ENCODE results near the gene CISTR. TPM values are rescaled to one million over a fixed set of nuclear protein-coding genes. Genes with fewer than 3 reads are reported as not detected.

The CISTR gene
- total and polyA plus RNA-seq, 5 donors from 2014 or later = not detected

DNA sequence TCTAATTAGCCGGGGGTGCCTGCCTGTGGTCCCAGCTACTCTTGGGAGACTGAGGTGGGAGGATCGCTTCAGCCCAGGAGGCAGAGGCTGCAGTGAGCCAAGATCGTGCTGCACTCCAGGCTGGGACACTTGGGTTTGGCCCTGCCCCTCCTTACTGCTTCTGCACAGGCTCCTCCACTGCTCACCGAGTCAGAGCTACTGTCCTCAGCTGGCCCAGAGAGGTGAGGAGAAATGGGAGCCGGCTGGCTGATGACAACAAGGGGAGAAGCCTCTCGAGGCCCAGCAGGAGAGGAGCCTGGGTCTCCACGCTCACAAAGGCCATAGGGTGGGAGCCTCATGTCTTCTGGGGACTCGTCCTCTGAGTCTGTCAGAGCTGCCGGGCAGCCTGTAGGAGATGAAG lies 38.3 kb downstream of the CISTR start:
- Histone ChIP-seq H3K27ac (ENCODE audit: insufficient read depth, low read length, poor library complexity, severe bottlenecking) (no peak overlapping the region), H3K9me3 (ENCODE audit: control insufficient read depth in 2 of 2, low read length in 2 of 2) (no peaks in the 10 kb centered on the region), H3K36me3 (ENCODE audit: control insufficient read depth, insufficient read depth, low read length) (peaks cover 63% of the 10 kb centered on the region), H3K27me3 (ENCODE audit: control insufficient read depth, insufficient read depth, low read length) (no peaks in the 10 kb centered on the region), H3K4me1 (ENCODE audit: control insufficient read depth, insufficient read depth, low read length, poor library complexity, severe bottlenecking) (no peaks in the 10 kb centered on the region), H3K4me3 (ENCODE audit: low read depth, low read length) (no peak overlapping the region)
- H3K4me3 Mint-ChIP-seq = no peak overlapping the region
- H3K4me1 Mint-ChIP-seq = no peaks in the 10 kb centered on the region
- H3K27me3 Mint-ChIP-seq = peaks cover 4% of the 10 kb centered on the region
- peak overlapping the region in 1 of 3 donors; percentile 90 for H3K27ac Mint-ChIP-seq
- DNase-seq (no peak), ATAC-seq (ENCODE audit: low read depth in 2 of 2) (no peak)
- peaks cover 44% of the 10 kb centered on the region for H3K36me3 Mint-ChIP-seq
- peaks cover 0 to 2% (median 0%) of the 10 kb centered on the region in 7 donors for H3K9me3 Mint-ChIP-seq

DNA sequence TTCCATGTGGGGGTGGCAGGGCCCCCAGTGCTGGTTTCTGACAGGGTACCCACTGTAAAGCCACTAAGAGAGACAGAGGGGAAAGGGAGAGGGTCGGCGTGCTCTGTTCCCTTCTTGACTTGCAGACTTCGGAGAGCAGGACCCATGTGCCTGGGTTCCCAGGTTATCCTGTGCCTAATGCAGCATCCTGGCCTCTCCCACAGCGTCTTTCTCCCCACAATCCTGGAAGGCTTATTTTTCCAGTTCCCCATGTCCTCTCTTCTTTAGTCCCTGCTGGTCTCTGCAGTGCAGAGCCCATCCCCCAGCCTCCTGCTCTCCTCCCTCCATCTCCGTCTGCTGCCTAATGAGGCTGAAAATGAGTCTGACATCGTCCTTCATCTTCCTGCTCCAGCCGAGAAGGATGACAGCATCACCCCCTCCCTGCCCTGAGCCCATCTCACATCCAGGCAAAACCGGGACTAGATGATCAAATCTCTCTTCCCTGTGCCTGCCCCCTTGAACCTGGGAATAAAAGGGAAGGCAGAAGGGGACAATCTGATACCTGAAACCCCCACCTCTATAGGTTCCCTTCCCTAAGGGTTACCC lies 39.6 kb downstream of the CISTR start:
- ATAC-seq (ENCODE audit: low read depth in 2 of 2) (no peak), DNase-seq (no peak)
- Histone ChIP-seq H3K27me3 (ENCODE audit: control insufficient read depth, insufficient read depth, low read length) (no peaks in the 10 kb centered on the region), H3K36me3 (ENCODE audit: control insufficient read depth, insufficient read depth, low read length) (peaks cover 54% of the 10 kb centered on the region), H3K4me3 (ENCODE audit: low read depth, low read length) (no peak overlapping the region), H3K27ac (ENCODE audit: insufficient read depth, low read length, poor library complexity, severe bottlenecking) (no peak overlapping the region), H3K9me3 (ENCODE audit: control insufficient read depth in 2 of 2, low read length in 2 of 2) (no peaks in the 10 kb centered on the region), H3K4me1 (ENCODE audit: control insufficient read depth, insufficient read depth, low read length, poor library complexity, severe bottlenecking) (no peaks in the 10 kb centered on the region)
- no peak overlapping the region for H3K4me3 Mint-ChIP-seq
- H3K36me3 Mint-ChIP-seq = peaks cover 44% of the 10 kb centered on the region
- H3K9me3 Mint-ChIP-seq = peaks cover 0 to 2% (median 0%) of the 10 kb centered on the region in 7 donors
- peaks cover 5% of the 10 kb centered on the region for H3K27me3 Mint-ChIP-seq
- peak overlapping the region in 1 of 3 donors; percentile 62 for H3K27ac Mint-ChIP-seq
- no peaks in the 10 kb centered on the region for H3K4me1 Mint-ChIP-seq

DNA sequence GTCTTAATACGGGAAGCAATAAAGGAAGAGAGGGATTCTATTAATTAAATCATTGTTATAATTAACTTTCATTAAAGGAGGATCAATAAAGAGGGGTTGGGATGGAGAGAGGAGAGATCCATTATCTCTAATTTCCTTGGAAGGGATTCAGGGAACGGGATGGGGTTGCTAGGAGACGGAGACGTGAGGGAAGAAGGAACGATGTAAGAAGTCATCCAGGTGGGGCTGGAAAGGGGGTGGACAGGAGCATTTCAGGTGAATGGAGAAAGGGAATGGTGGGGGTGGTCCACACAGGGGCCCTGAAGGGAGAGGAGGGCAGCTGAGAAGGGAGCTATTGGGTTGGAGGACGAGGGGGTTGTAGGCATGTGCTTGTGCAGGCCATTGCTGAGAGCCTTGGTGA lies 41.7 kb downstream of the CISTR start:
- Mint-ChIP-seq H3K27ac (peak overlapping the region in 1 of 3 donors; percentile 34), H3K4me3 (no peak overlapping the region), H3K4me1 (no peaks in the 10 kb centered on the region), H3K36me3 (peaks cover 32% of the 10 kb centered on the region), H3K27me3 (peaks cover 18% of the 10 kb centered on the region), H3K9me3 (peaks cover 0 to 3% (median 0%) of the 10 kb centered on the region in 7 donors)
- Histone ChIP-seq H3K4me3 (ENCODE audit: low read depth, low read length) (no peak overlapping the region), H3K36me3 (ENCODE audit: control insufficient read depth, insufficient read depth, low read length) (peaks cover 34% of the 10 kb centered on the region), H3K27me3 (ENCODE audit: control insufficient read depth, insufficient read depth, low read length) (peaks cover 2% of the 10 kb centered on the region), H3K27ac (ENCODE audit: insufficient read depth, low read length, poor library complexity, severe bottlenecking) (no peak overlapping the region), H3K4me1 (ENCODE audit: control insufficient read depth, insufficient read depth, low read length, poor library complexity, severe bottlenecking) (no peaks in the 10 kb centered on the region), H3K9me3 (ENCODE audit: control insufficient read depth in 2 of 2, low read length in 2 of 2) (no peaks in the 10 kb centered on the region)
- DNase-seq (no peak), ATAC-seq (ENCODE audit: low read depth in 2 of 2) (no peak)

DNA sequence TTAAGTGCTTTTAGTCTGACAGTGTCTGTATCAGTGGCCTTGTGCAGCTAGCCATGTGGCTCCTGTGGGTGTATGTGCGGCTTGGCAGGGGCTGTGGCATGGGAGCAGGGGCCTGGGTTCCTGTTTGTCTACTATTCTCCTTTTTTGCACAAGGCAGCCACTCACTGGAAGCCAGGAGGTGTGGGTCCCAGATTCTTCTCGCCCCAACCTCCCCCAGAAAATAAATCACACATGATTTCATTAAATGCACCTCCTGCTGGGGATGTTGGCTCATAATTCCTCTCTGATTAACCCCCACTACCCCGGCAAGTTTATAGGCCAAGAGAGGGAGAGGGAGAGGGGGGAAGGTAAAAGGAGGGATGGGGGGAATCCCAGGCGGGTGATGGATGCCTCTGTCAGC lies 42.1 kb downstream of the CISTR start:
- H3K9me3 Mint-ChIP-seq = peaks cover 0 to 3% (median 0%) of the 10 kb centered on the region in 7 donors
- no peaks in the 10 kb centered on the region for H3K9me3 ChIP-seq (ENCODE audit: control insufficient read depth in 2 of 2, low read length in 2 of 2)
- ATAC-seq (ENCODE audit: low read depth in 2 of 2) = no peak
- peaks cover 30% of the 10 kb centered on the region for H3K36me3 ChIP-seq (ENCODE audit: control insufficient read depth, insufficient read depth, low read length)
- H3K27ac ChIP-seq (ENCODE audit: insufficient read depth, low read length, poor library complexity, severe bottlenecking) = no peak overlapping the region
- peaks cover 23% of the 10 kb centered on the region for H3K27me3 Mint-ChIP-seq
- H3K4me1 ChIP-seq (ENCODE audit: control insufficient read depth, insufficient read depth, low read length, poor library complexity, severe bottlenecking) = no peaks in the 10 kb centered on the region
- H3K27me3 ChIP-seq (ENCODE audit: control insufficient read depth, insufficient read depth, low read length) = peaks cover 4% of the 10 kb centered on the region
- H3K27ac Mint-ChIP-seq = no peak overlapping the region
- H3K4me3 ChIP-seq (ENCODE audit: low read depth, low read length) = no peak overlapping the region
- H3K36me3 Mint-ChIP-seq = peaks cover 28% of the 10 kb centered on the region
- H3K4me3 Mint-ChIP-seq = no peak overlapping the region
- H3K4me1 Mint-ChIP-seq = no peaks in the 10 kb centered on the region
- DNase-seq = no peak

DNA sequence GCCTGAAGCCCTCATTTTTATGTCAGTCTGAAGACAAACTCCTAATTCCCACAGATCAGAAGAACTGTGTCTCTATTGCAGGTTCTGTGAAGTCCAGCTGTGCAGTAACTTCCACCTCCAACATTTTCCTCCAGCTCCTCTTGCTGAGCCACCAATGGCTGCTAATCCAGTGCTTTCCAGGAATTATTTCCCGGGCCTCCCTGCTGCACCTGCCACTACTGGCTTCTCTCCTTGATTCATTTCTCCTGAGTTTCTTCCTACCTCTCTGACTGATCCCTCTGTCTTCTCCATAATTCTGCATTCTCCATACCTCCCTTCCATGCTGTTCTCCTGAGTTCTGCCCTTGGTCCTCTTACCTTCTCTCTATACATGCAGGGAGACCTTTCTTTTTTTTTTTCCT lies 45.7 kb downstream of the CISTR start:
- Histone ChIP-seq H3K9me3 (ENCODE audit: control insufficient read depth in 2 of 2, low read length in 2 of 2) (no peaks in the 10 kb centered on the region), H3K4me1 (ENCODE audit: control insufficient read depth, insufficient read depth, low read length, poor library complexity, severe bottlenecking) (no peaks in the 10 kb centered on the region), H3K4me3 (ENCODE audit: low read depth, low read length) (no peak overlapping the region), H3K36me3 (ENCODE audit: control insufficient read depth, insufficient read depth, low read length) (peaks cover under 1% of the 10 kb centered on the region), H3K27ac (ENCODE audit: insufficient read depth, low read length, poor library complexity, severe bottlenecking) (no peak overlapping the region), H3K27me3 (ENCODE audit: control insufficient read depth, insufficient read depth, low read length) (peaks cover 17% of the 10 kb centered on the region)
- no peak overlapping the region for H3K4me3 Mint-ChIP-seq
- H3K27ac Mint-ChIP-seq = peak overlapping the region in 1 of 3 donors; percentile 5
- no peak for ATAC-seq (ENCODE audit: low read depth in 2 of 2)
- DNase-seq = no peak
- peaks cover 54% of the 10 kb centered on the region for H3K27me3 Mint-ChIP-seq
- H3K9me3 Mint-ChIP-seq = peaks cover 0 to 3% (median 0%) of the 10 kb centered on the region in 7 donors
- H3K4me1 Mint-ChIP-seq = peaks cover 0 to 3% (median 0%) of the 10 kb centered on the region in 4 donors
- H3K36me3 Mint-ChIP-seq = peaks cover under 1% of the 10 kb centered on the region

DNA sequence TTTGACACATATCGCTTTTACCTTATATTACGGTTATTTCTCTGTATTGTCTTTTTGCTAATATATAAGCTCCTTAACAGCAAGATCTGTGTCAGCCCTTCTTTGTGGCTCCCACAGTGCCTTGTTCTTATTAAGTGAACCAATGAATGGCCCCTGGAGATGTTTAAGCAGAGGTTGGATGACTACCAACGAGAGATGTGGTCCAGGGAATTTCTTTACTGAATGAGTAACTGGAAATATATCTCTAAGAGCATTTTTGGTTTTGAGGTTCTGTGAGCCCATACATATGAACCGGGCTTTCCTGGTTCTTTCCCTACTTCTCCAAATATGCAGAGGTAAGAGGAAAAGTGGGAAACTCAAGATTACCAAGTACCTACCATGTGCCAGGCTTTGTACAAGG lies 48.0 kb downstream of the CISTR start:
- Mint-ChIP-seq H3K4me1 (peaks cover 0 to 3% (median 0%) of the 10 kb centered on the region in 4 donors), H3K9me3 (peaks cover 0 to 3% (median 0%) of the 10 kb centered on the region in 7 donors), H3K27ac (no peak overlapping the region), H3K27me3 (peaks cover 74% of the 10 kb centered on the region), H3K36me3 (no peaks in the 10 kb centered on the region), H3K4me3 (no peak overlapping the region)
- H3K27me3 ChIP-seq (ENCODE audit: control insufficient read depth, insufficient read depth, low read length) = peaks cover 34% of the 10 kb centered on the region
- H3K36me3 ChIP-seq (ENCODE audit: control insufficient read depth, insufficient read depth, low read length) = no peaks in the 10 kb centered on the region
- H3K4me3 ChIP-seq (ENCODE audit: low read depth, low read length) = no peak overlapping the region
- H3K27ac ChIP-seq (ENCODE audit: insufficient read depth, low read length, poor library complexity, severe bottlenecking) = no peak overlapping the region
- H3K4me1 ChIP-seq (ENCODE audit: control insufficient read depth, insufficient read depth, low read length, poor library complexity, severe bottlenecking) = no peaks in the 10 kb centered on the region
- no peaks in the 10 kb centered on the region for H3K9me3 ChIP-seq (ENCODE audit: control insufficient read depth in 2 of 2, low read length in 2 of 2)
- ATAC-seq (ENCODE audit: low read depth in 2 of 2) = no peak
- DNase-seq = no peak

DNA sequence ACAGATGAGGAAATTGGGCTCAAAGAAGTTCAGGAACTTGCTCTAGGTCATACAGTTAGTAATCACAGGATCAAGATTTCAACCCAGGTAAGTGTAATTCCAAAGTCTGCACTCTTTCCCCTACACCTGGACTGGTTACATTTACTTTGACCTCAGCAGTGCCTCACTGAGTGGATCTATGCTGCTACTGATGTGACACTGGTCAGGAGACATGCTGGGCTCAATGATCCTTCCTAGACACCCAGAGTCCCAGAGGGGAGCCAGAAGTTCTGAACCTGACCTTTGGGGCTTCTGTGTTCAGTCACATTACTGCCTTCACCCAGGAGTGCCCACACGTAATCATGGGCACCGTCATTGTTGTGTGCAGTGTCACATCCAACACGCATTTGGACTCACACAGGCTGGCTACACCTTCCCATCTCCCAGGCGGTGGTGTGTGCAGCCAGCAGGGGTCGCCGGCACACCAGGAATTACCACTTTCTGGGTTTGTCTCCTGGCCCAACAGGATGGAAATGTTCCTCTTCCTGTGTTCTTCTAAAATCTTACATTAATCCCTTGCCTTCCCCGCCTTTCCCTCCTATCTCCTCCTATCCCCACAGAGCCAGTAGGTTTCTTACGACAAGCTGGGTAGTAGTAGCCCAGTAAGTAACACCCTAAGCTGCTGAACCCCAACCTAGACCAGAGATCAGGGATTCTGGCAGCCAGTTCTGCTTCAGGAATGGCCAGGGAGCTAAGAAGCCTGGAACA lies 50.1 kb downstream of the CISTR start:
- ATAC-seq (ENCODE audit: low read depth in 2 of 2) (peak; percentile 80 to 82), DNase-seq (peak; percentile 59 to 68 (median 67))
- no peak overlapping the region for H3K27ac ChIP-seq (ENCODE audit: insufficient read depth, low read length, poor library complexity, severe bottlenecking)
- Mint-ChIP-seq H3K4me3 (no peak overlapping the region), H3K27me3 (peaks cover 91% of the 10 kb centered on the region), H3K9me3 (peaks cover 0 to 2% (median 0%) of the 10 kb centered on the region in 7 donors), H3K36me3 (no peaks in the 10 kb centered on the region), H3K4me1 (peaks cover 0 to 9% (median 5%) of the 10 kb centered on the region in 4 donors), H3K27ac (no peak overlapping the region)
- peaks cover 43% of the 10 kb centered on the region for H3K27me3 ChIP-seq (ENCODE audit: control insufficient read depth, insufficient read depth, low read length)
- peaks cover 3% of the 10 kb centered on the region for H3K4me1 ChIP-seq (ENCODE audit: control insufficient read depth, insufficient read depth, low read length, poor library complexity, severe bottlenecking)
- H3K36me3 ChIP-seq (ENCODE audit: control insufficient read depth, insufficient read depth, low read length) = no peaks in the 10 kb centered on the region
- no peaks in the 10 kb centered on the region for H3K9me3 ChIP-seq (ENCODE audit: control insufficient read depth in 2 of 2, low read length in 2 of 2)
- H3K4me3 ChIP-seq (ENCODE audit: low read depth, low read length) = no peak overlapping the region
